Heart left ventricle (tissue), 16 donors: ENCODE data around the gene SCUBE3. TPM values are rescaled to one million over a fixed set of nuclear protein-coding genes. Genes with fewer than 3 reads are reported as not detected.
A peak's percentile ranks its signal among the peaks of the same experiment; 100 is the strongest.

ENCODE experiments used
- ATAC-seq, 4 donors: fragments of 200-7000 bp; cut with Tn5 transposase; one replicate each; pipeline ENCODE4 v1.9.1; 2020 to 2022; ENCODE audit warnings: moderate library complexity in 4 of 4, mild to moderate bottlenecking in 3 of 4, moderate number of reproducible peaks in 1 of 4
- DNase-seq, 5 donors: peaks; one replicate each; pipeline ENCODE4 v3.0.0-alpha.2; 2020
- H3K27ac ChIP-seq, 12 donors: fragments of 200-600 bp; sonication (generic) in 4 of 12; one replicate each; pipeline versions ENCODE4 v1.5.0 to v1.8.0; 2016 to 2022; ENCODE audit warnings: mild to moderate bottlenecking in 2 of 12
- H3K27me3 ChIP-seq, 9 donors: fragments of 200-600 bp; sonication (generic) in 2 of 9; one replicate each; pipeline versions ENCODE4 v1.5.1 to v1.8.0; 2016 to 2022; ENCODE audit warnings: mild to moderate bottlenecking in 3 of 9
- H3K36me3 ChIP-seq, 9 donors: fragments of 200-600 bp; sonication (generic) in 2 of 9; one replicate each; pipeline versions ENCODE4 v1.5.0 to v1.8.0; 2018 to 2022; ENCODE audit warnings: mild to moderate bottlenecking in 2 of 9
- H3K4me1 ChIP-seq, 12 donors: fragments of 200-600 bp; sonication (generic) in 4 of 12; one replicate each; pipeline versions ENCODE4 v1.5.0 to v1.8.0; 2016 to 2022; ENCODE audit warnings: mild to moderate bottlenecking in 3 of 12
- H3K4me3 ChIP-seq, 12 donors: fragments of 200-600 bp; sonication (generic) in 4 of 12; one replicate each; pipeline versions ENCODE4 v1.5.0 to v1.8.0; 2017 to 2022; ENCODE audit warnings: mild to moderate bottlenecking in 9 of 12, moderate library complexity in 4 of 12
- H3K9me3 ChIP-seq, 12 donors: fragments of 200-600 bp; sonication (generic) in 4 of 12; one replicate each; pipeline versions ENCODE4 v1.5.0 to v1.8.0; 2016 to 2022; ENCODE audit warnings: mild to moderate bottlenecking in 1 of 12
- POLR2A ChIP-seq, 2 donors: fragments of 450-650 bp; IDR thresholded peaks; one replicate each; pipeline ENCODE4 v1.6.1; 2017; ENCODE audit warnings: antibody characterized with exemption in 2 of 2, mild to moderate bottlenecking in 2 of 2, moderate library complexity in 2 of 2
- WGBS, 4 donors: extraction: QIAGEN DNeasy Blood & Tissue Kit in 2 of 4; methylation state at CpG; one replicate each; pipeline versions ENCODE4 v1.1.5 to v1.1.7; 2013 to 2018; 5-methylcytosine and 5-hydroxymethylcytosine counted together
- intact Hi-C, 10 donors: fragments of 100-400 bp; cut with DNase I; formaldehyde crosslinking; loops; one replicate each; pipeline versions ENCODE4 v1.11.1 to v1.14.2; 2022
- polyA plus RNA-seq, 2 donors: library from polyadenylated mRNA; stranded (reverse); fragments of 200-250 nt; gene quantifications; one replicate each; pipeline ENCODE4 v1.2.3, GENCODE V29; 2013
- total RNA-seq, 9 donors: library from RNA; depleted of rRNA in 2 of 9; stranded (reverse); fragments of >200 nt in 2 of 9; fragmentation: NEBNext Ultra II Directional in 3 of 9; extraction: Animal tissue kit (Norgen Biotek cat#: 25700) in 3 of 9; gene quantifications; one replicate each; pipeline versions ENCODE4 v1.1.0 to v1.2.4, GENCODE V29; 2016 to 2023
- TF ChIP-seq, protein P1 (sequence below), 12 donors: fragments of 200-600 bp; sonication (generic) in 4 of 12; IDR thresholded peaks; one replicate each; pipeline versions ENCODE4 v1.5.0 to v1.8.0; 2018 to 2022; ENCODE audit warnings: antibody characterized with exemption in 12 of 12, mild to moderate bottlenecking in 5 of 12
- donor health status: ischemic (EF 13 %, LVEDD 7.1; RV severe dilation, severe dysfunction).
- donor health status: healthy with polysubstance abuse.
- donor health status: DM: no; HTN: yes; CAD: no.
- donor health status: DM: no; HTN: no; CAD: no.
- donor health status: ischemic (EF 25% LVEDD 6.9; RV normal size, moderate dysfunction).
- donor health status: ischemic (EF 25% LVEDD 5.7; RV mildly dilated, moderate dysfunction).
- donor health status: healthy.
- donor health status: DM: yes; HTN: yes; CAD: no.
- donor health status: ischemic (EF 35%, LVEDD 5.7; RV mildly dilated, moderate dysfunction).
- donor health status: nonischemic (EF 11% LVEDD 7.7; RV severe dilation, severe dysfunction).
- donor health status: DM: yes; HTN: yes; CAD: no.
- donor health status: PGD.
- donor health status: ischemic (EF 29% LVEDD 5.4; RV normal size, mild dysfunction).
- donor health status: nonischemic (EF 23%, LVEDD 6.1; RV moderate dilation, normal function).

Gene SCUBE3
- total and polyA plus RNA-seq, 11 donors, result 0.61 to 18.7 (median 4.3) TPM

DNA sequence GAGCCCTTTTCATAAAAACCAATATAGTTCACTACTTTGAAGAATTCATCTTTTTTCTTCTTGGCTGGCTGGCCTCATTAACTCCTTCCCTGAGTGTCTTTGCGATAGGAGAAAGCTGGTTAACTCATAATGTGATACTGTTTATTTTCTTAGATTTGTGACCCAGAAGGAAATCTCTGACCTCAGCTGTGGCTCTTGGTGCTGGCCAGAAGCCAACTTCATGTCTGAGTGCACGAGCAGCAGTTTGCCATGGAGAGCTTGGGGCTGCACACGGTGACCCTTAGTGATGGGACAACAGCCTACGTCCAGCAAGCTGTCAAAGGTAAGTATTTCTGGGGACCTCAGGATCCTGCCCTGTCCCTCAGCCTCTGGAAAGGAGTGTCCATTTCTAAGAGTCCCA, 67.1 kb downstream of the SCUBE3 start:
- Histone ChIP-seq H3K9me3 (no peaks in the 10 kb centered on the region), H3K27me3 (no peaks in the 10 kb centered on the region), H3K4me1 (peaks cover 0 to 19% (median 6%) of the 10 kb centered on the region in 12 donors), H3K4me3 (no peak overlapping the region), H3K27ac (no peak overlapping the region), H3K36me3 (peaks cover 0 to 51% (median 50%) of the 10 kb centered on the region in 9 donors)
- intact Hi-C loops, result no loop called here
- no peak for TF ChIP-seq POLR2A (IDR thresholded peaks at IDR 0.05)
- TF ChIP-seq, protein P1, sequence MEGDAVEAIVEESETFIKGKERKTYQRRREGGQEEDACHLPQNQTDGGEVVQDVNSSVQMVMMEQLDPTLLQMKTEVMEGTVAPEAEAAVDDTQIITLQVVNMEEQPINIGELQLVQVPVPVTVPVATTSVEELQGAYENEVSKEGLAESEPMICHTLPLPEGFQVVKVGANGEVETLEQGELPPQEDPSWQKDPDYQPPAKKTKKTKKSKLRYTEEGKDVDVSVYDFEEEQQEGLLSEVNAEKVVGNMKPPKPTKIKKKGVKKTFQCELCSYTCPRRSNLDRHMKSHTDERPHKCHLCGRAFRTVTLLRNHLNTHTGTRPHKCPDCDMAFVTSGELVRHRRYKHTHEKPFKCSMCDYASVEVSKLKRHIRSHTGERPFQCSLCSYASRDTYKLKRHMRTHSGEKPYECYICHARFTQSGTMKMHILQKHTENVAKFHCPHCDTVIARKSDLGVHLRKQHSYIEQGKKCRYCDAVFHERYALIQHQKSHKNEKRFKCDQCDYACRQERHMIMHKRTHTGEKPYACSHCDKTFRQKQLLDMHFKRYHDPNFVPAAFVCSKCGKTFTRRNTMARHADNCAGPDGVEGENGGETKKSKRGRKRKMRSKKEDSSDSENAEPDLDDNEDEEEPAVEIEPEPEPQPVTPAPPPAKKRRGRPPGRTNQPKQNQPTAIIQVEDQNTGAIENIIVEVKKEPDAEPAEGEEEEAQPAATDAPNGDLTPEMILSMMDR (IDR thresholded peaks at IDR 0.05), result no peak
- DNase-seq (no peak), ATAC-seq (peak in 3 of 4 donors; percentile 16 to 25 (median 24))
- WGBS, 4 donors, result 27 to 34% (median 31%) methylated on average over 4 of the region's 4 CpGs

DNA sequence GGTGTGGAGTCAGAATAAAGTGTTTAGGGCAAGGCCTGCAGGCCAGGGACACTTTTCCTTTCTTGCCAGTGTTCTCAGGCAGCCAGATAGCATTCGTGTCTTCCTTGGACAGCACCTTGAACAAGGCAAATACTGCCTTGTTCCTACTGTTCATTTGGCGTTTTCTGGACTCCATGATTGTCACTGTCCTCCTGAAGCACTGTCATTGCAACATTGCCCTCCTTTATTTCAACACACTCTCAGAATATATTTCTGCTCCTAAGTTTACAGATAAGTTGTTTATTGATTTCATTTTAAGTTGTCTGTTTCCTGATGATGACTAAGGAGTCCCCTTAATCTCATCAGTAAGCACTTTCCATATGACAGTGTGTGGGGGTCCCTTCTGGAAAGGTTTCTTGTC, 68.7 kb downstream of the SCUBE3 start:
- Histone ChIP-seq H3K36me3 (peaks cover 0 to 67% (median 66%) of the 10 kb centered on the region in 9 donors), H3K27ac (no peak overlapping the region), H3K9me3 (no peaks in the 10 kb centered on the region), H3K4me1 (peaks cover 0 to 16% (median 4%) of the 10 kb centered on the region in 12 donors), H3K4me3 (no peak overlapping the region), H3K27me3 (no peaks in the 10 kb centered on the region)
- TF ChIP-seq, protein P1 (IDR thresholded peaks at IDR 0.05), result no peak
- TF ChIP-seq POLR2A (IDR thresholded peaks at IDR 0.05), result no peak
- intact Hi-C loops, result no loop called here
- DNase-seq, result no peak
- WGBS, 4 donors, result 88 to 96% (median 90%) methylated on average over 2 of the region's 2 CpGs
- no peak for ATAC-seq

DNA sequence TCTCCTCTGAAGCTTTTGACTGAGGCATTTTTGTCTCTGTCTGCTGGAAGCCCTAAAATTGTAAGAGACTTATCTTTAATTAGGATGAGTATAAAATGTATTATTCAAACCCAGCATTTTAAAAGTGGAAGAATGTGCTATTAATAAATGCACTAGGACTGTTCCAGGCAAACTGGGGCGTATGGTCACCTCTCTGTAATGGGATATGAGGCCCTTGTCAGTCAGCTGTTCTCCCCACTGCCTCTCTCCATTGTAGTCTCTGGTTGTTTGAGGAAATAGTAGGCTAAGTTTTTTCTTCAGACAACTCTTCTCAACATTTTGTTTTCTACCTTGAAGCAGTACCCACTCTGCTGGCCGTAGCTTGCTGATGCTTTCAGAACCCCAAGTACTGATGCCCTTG, 69.6 kb downstream of the SCUBE3 start:
- Histone ChIP-seq H3K36me3 (peaks cover 0 to 76% (median 75%) of the 10 kb centered on the region in 9 donors), H3K4me3 (no peak overlapping the region), H3K27me3 (no peaks in the 10 kb centered on the region), H3K4me1 (peaks cover 0 to 17% (median 4%) of the 10 kb centered on the region in 12 donors), H3K9me3 (no peaks in the 10 kb centered on the region), H3K27ac (no peak overlapping the region)
- 51 to 76% (median 62%) methylated on average over 2 of the region's 2 CpGs for WGBS, 4 donors
- DNase-seq (no peak), ATAC-seq (peak in 1 of 4 donors; percentile 40)
- intact Hi-C loops, result no loop called here
- TF ChIP-seq, protein P1 (IDR thresholded peaks at IDR 0.05), result no peak
- no peak for TF ChIP-seq POLR2A (IDR thresholded peaks at IDR 0.05)

DNA sequence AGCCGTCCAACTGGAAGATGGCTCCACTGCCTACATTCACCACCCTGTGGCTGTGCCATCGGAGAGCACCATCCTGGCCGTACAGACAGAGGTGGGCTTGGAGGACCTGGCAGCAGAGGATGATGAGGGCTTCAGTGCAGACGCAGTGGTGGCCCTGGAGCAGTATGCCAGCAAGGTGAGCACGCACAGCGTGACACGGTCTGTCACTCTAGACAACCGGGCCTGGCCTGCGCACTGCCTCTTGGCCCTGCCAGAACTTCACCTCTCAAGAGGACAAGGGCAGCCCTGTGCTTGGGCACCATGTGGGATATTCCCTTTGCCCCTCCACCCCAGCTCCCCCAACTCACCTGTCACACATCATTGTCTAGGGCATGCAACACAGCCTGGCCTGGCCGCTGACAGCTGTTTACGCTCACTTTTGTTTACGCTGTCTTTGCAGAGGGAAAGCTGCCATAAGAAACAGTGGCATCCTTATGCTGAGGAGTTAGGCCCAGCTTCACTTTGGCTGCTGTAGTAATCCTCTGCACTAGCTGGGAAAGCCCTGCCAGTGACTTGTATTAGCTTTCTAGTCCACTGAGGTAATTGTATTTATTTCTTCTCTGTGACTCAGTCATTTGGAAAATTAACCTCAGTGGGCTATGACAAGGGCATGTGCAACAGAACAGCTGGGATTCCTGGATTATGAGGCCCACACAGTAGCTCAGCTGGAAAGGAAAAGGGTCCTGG, 74.1 kb downstream of the SCUBE3 start:
- no peak for DNase-seq
- Histone ChIP-seq H3K4me1 (peaks cover 0 to 7% (median 0%) of the 10 kb centered on the region in 12 donors), H3K27me3 (no peaks in the 10 kb centered on the region), H3K36me3 (peaks cover 0 to 100% (median 96%) of the 10 kb centered on the region in 9 donors), H3K4me3 (no peak overlapping the region), H3K27ac (no peak overlapping the region), H3K9me3 (no peaks in the 10 kb centered on the region)
- TF ChIP-seq POLR2A (IDR thresholded peaks at IDR 0.05), result no peak
- TF ChIP-seq, protein P1 (IDR thresholded peaks at IDR 0.05), result no peak
- intact Hi-C loops, result loop anchor here in 1 of 10 donors (5.0 kb wide), 1 partner anchor 34 kb away; no protein-coding TSS in a partner anchor
- peak in 1 of 4 donors; percentile 7 for ATAC-seq
- WGBS, 4 donors, result 92 to 95% (median 94%) methylated on average over 10 to 12 of the region's 12 CpGs
